ENCODE measurements around the gene HTR4.

DNA sequence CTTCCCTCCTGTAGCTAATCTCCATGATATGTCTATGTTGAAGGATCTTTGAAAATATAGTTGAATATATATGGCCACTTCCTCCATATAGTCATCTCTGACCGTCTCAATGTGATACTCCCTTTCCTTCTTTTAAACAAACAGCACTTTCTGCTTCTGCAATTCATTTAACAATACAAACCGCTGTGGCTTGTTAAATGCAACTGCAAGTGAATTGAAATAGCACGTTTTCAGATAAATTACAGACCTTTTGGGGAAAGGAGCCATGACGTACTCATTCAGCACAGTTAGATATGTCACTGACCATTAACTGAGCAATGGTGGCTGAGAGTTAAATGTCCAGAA lies 188.1 kb downstream of the HTR4 start:
- no peak for TF ChIP-seq CTCF (IDR thresholded peaks at IDR 0.05)
- no peak for TF ChIP-seq EZH2 (IDR thresholded peaks at IDR 0.05)

All from neural progenitor cell (in vitro differentiated cells).